Kidney (tissue), 14 donors: ENCODE results near the gene CCDC159. TPM values are rescaled to one million over a fixed set of nuclear protein-coding genes. Genes with fewer than 3 reads are reported as not detected.
"Not testable (repeated sequence)": the region's sequence is repeated elsewhere in the genome, so short reads cannot be mapped to it uniquely, and the experiment has no call there.

Source experiments
- DNase-seq, 5 donors: peaks; one replicate each; pipeline ENCODE4 v3.0.0-alpha.2; 2013 to 2020
- FAIRE-seq: peaks from 2 replicates; lab custom pipeline; 2012; peaks lifted over from hg19 to GRCh38; lab: Jason Lieb, UNC
- H3K27ac ChIP-seq, 2 donors: one replicate each; pipeline ENCODE4 v1.7.0; 2013; ENCODE audit warnings: low read depth in 2 of 2, low read length in 2 of 2, inconsistent platforms in 1 of 2
- H3K27me3 ChIP-seq: one replicate; pipeline ENCODE4 v1.7.1; 2013; ENCODE audit warnings: low read length, inconsistent platforms; ENCODE audit not compliant: control insufficient read depth, insufficient read depth
- H3K36me3 ChIP-seq, 3 donors: one replicate each; pipeline versions ENCODE4 v1.7.0 to v1.7.1; 2013; ENCODE audit warnings: low read length in 3 of 3, control low read depth in 1 of 3, inconsistent platforms in 1 of 3; ENCODE audit not compliant: insufficient read depth in 3 of 3, control insufficient read depth in 2 of 3
- H3K4me1 ChIP-seq, 3 donors: one replicate each; pipeline versions ENCODE4 v1.7.0 to v1.7.1; 2013; ENCODE audit warnings: low read length in 3 of 3, inconsistent platforms in 1 of 3, low read depth in 1 of 3; ENCODE audit not compliant: control insufficient read depth in 2 of 3, insufficient read depth in 2 of 3
- H3K4me3 ChIP-seq, 3 donors: one replicate each; pipeline versions ENCODE4 v1.7.0 to v1.8.1; 2013; ENCODE audit warnings: low read length in 3 of 3, control low read depth in 1 of 3, inconsistent platforms in 1 of 3
- H3K9ac ChIP-seq, 3 donors: one replicate each; pipeline versions ENCODE4 v1.7.0 to v1.7.1; 2013; ENCODE audit warnings: low read length in 3 of 3, control low read depth in 1 of 3, inconsistent platforms in 1 of 3
- H3K9me3 ChIP-seq, 3 donors: one replicate each; pipeline versions ENCODE4 v1.7.0 to v1.7.1; 2013; ENCODE audit warnings: low read length in 3 of 3, control low read depth in 1 of 3, inconsistent platforms in 1 of 3; ENCODE audit not compliant: control insufficient read depth in 2 of 3, insufficient read depth in 1 of 3
- CTCF ChIP-seq: IDR thresholded peaks from 3 replicates; pipeline ENCODE4 v1.5.1; 2012; ENCODE audit warnings: mild to moderate bottlenecking, moderate library complexity, borderline replicate concordance; ENCODE audit not compliant: insufficient read depth; ENCODE audit errors: extremely low read depth
- intact Hi-C: fragments of 100-400 bp; cut with DNase I; formaldehyde crosslinking; loops from one replicate; pipeline ENCODE4 v1.11.1; 2022
- polyA plus RNA-seq: library from polyadenylated mRNA; stranded (reverse); fragments of 350-450 nt; fragmentation: Illumina TruSeq; extraction: RNeasy Lipid Tissue Mini Kit (QIAGEN cat#74804); gene quantifications from one replicate; pipeline ENCODE4 v1.2.3, GENCODE V29; 2014; ENCODE audit warnings: low read depth, low replicate concordance; ENCODE audit not compliant: insufficient read depth
- total RNA-seq: library from RNA; stranded (reverse); fragmentation: NEBNext Ultra II Directional; extraction: Animal tissue kit (Norgen Biotek cat#: 25700); gene quantifications from one replicate; pipeline ENCODE4 v1.2.1, GENCODE V29; 2021
- donor health status: control.
- donor health status: control.
- donor health status: control.
- donor health status: control.
- donor health status: control.
- donor health status: DM: yes; HTN: yes; CAD: no.
- donor health status: Normal renal cell carcinoma (clear cell type).

The CCDC159 gene
- total and polyA plus RNA-seq, 2 donors from 2014 or later = 28.9 to 50.7 TPM

GRCh38 chr19:11377237-11377636, 30.9 kb downstream of the CCDC159 start:
- no peak for DNase-seq
- FAIRE-seq = no peak
- Histone ChIP-seq H3K36me3 (no peaks in the 10 kb centered on the region), H3K9ac (no peak overlapping the region), H3K9me3 (no peaks in the 10 kb centered on the region), H3K4me3 (peak overlapping the region in 2 of 3 donors; percentile 32 to 33), H3K27me3 (peaks cover 4% of the 10 kb centered on the region), H3K4me1 (peaks cover 0 to 40% (median 0%) of the 10 kb centered on the region in 3 donors), H3K27ac (peak overlapping the region in 1 of 2 donors; percentile 71)
- intact Hi-C loops = no loop called here
- TF ChIP-seq CTCF = no peak

GRCh38 chr19:11377756-11378155, 31.4 kb downstream of the CCDC159 start:
- no peak overlapping the region for H3K27ac ChIP-seq
- no peaks in the 10 kb centered on the region for H3K36me3 ChIP-seq
- H3K4me1 ChIP-seq = peaks cover 0 to 40% (median 0%) of the 10 kb centered on the region in 3 donors
- no peak overlapping the region for H3K9ac ChIP-seq
- peaks cover 7% of the 10 kb centered on the region for H3K27me3 ChIP-seq
- FAIRE-seq (no peak), DNase-seq (no peak)
- H3K9me3 ChIP-seq = no peaks in the 10 kb centered on the region
- H3K4me3 ChIP-seq = no peak overlapping the region
- TF ChIP-seq CTCF = no peak
- intact Hi-C loops = no loop called here

GRCh38 chr19:11378319-11379189, 32.2 kb downstream of the CCDC159 start:
- TF ChIP-seq CTCF = peak; percentile 47
- intact Hi-C loops = no loop called here
- Histone ChIP-seq H3K4me3 (no peak overlapping the region), H3K9me3 (no peaks in the 10 kb centered on the region), H3K9ac (no peak overlapping the region), H3K4me1 (peaks cover 0 to 44% (median 0%) of the 10 kb centered on the region in 3 donors), H3K36me3 (no peaks in the 10 kb centered on the region), H3K27ac (no peak overlapping the region), H3K27me3 (peaks cover 7% of the 10 kb centered on the region)
- DNase-seq (peak; percentile 67 to 84 (median 77)), FAIRE-seq (no peak)

GRCh38 chr19:11379269-11379845, 33.0 kb downstream of the CCDC159 start:
- H3K27me3 ChIP-seq, H3K4me3 ChIP-seq, H3K27ac ChIP-seq, FAIRE-seq, H3K9me3 ChIP-seq, H3K9ac ChIP-seq, H3K36me3 ChIP-seq, DNase-seq, intact Hi-C loops: not testable (repeated sequence)
- peaks cover 0 to 41% (median 0%) of the 10 kb centered on the region in 3 donors for H3K4me1 ChIP-seq
